ENCODE measurements around the gene CRYM. TPM values are rescaled to one million over a fixed set of nuclear protein-coding genes. Genes with fewer than 3 reads are reported as not detected.

The CRYM gene
- total RNA-seq, 2 donors from 2014 or later, result 10.4 to 14.0 TPM

GRCh38 chr16:21267298-21267697 lies 10.8 kb downstream of the CRYM start:
- no peak for TF ChIP-seq CTCF (IDR thresholded peaks at IDR 0.05)

GRCh38 chr16:21265104-21265837 lies 12.8 kb downstream of the CRYM start:
- no peak overlapping the region for H3K4me3 ChIP-seq
- intact Hi-C loops (cut with DNase I), result no loop called here
- H3K27me3 ChIP-seq, result no peaks in the 10 kb centered on the region
- H3K4me1 ChIP-seq, result no peaks in the 10 kb centered on the region
- DNase-seq, result no peak
- no peak overlapping the region for H3K27ac ChIP-seq
- TF ChIP-seq CTCF (IDR thresholded peaks at IDR 0.05), result no peak
- no peaks in the 10 kb centered on the region for H3K36me3 ChIP-seq
- no peaks in the 10 kb centered on the region for H3K9me3 ChIP-seq
- no peak overlapping the region for H3K9ac ChIP-seq (ENCODE audit: low read depth in 2 of 2, low read length in 2 of 2)

More at GRCh38 chr16:21267298-21267697, 10.8 kb downstream of the CRYM start:
- no peaks in the 10 kb centered on the region for H3K36me3 ChIP-seq
- H3K4me3 ChIP-seq, result no peak overlapping the region
- no peaks in the 10 kb centered on the region for H3K4me1 ChIP-seq
- H3K9me3 ChIP-seq, result no peaks in the 10 kb centered on the region
- no peak overlapping the region for H3K27ac ChIP-seq
- intact Hi-C loops (cut with DNase I), result no loop called here
- H3K9ac ChIP-seq (ENCODE audit: low read depth in 2 of 2, low read length in 2 of 2), result no peak overlapping the region
- DNase-seq, result peak; percentile 9
- H3K27me3 ChIP-seq, result no peaks in the 10 kb centered on the region

- no peaks in the 10 kb centered on the region for H3K27me3 ChIP-seq
- H3K9ac ChIP-seq (ENCODE audit: low read depth in 2 of 2, low read length in 2 of 2), result peak overlapping the region in 1 of 2 donors; percentile 51
- H3K9me3 ChIP-seq, result no peaks in the 10 kb centered on the region
- TF ChIP-seq CTCF (IDR thresholded peaks at IDR 0.05), result no peak
- no peaks in the 10 kb centered on the region for H3K4me1 ChIP-seq
- intact Hi-C loops (cut with DNase I), result no loop called here
- DNase-seq, result no peak
- no peak overlapping the region for H3K4me3 ChIP-seq
- no peaks in the 10 kb centered on the region for H3K36me3 ChIP-seq
- H3K27ac ChIP-seq, result peak overlapping the region; percentile 58
Observed at GRCh38 chr16:21264571-21265036, 13.5 kb downstream of the CRYM start.

GRCh38 chr16:21263640-21264570 lies 14.2 kb downstream of the CRYM start:
- intact Hi-C loops (cut with DNase I), result no loop called here
- Histone ChIP-seq H3K27ac (peak overlapping the region; percentile 58), H3K36me3 (no peaks in the 10 kb centered on the region), H3K4me3 (no peak overlapping the region), H3K9ac (ENCODE audit: low read depth in 2 of 2, low read length in 2 of 2) (peak overlapping the region in 1 of 2 donors; percentile 51), H3K4me1 (no peaks in the 10 kb centered on the region), H3K9me3 (no peaks in the 10 kb centered on the region), H3K27me3 (no peaks in the 10 kb centered on the region)
- DNase-seq, result peak; percentile 72
- TF ChIP-seq CTCF (IDR thresholded peaks at IDR 0.05), result no peak

GRCh38 chr16:21262779-21263639 lies 15.1 kb downstream of the CRYM start:
- H3K9me3 ChIP-seq, result no peaks in the 10 kb centered on the region
- no peaks in the 10 kb centered on the region for H3K4me1 ChIP-seq
- H3K27ac ChIP-seq, result peak overlapping the region; percentile 58
- intact Hi-C loops (cut with DNase I), result no loop called here
- no peaks in the 10 kb centered on the region for H3K27me3 ChIP-seq
- no peak for TF ChIP-seq CTCF (IDR thresholded peaks at IDR 0.05)
- H3K9ac ChIP-seq (ENCODE audit: low read depth in 2 of 2, low read length in 2 of 2), result peak overlapping the region in 1 of 2 donors; percentile 51
- DNase-seq, result no peak
- H3K36me3 ChIP-seq, result no peaks in the 10 kb centered on the region
- H3K4me3 ChIP-seq, result no peak overlapping the region
